Measurements from ENCODE around the gene FTHL17. TPM values are rescaled to one million over a fixed set of nuclear protein-coding genes. Genes with fewer than 3 reads are reported as not detected.

Gene FTHL17
- total RNA-seq, 1 donor from 2014 or later = not detected

GRCh38 chrX:31061091-31061490 lies 10.8 kb downstream of the FTHL17 start:
- H3K36me3 ChIP-seq = no peaks in the 10 kb centered on the region
- no peaks in the 10 kb centered on the region for H3K9me3 ChIP-seq (replicated peaks)
- H3K27me3 ChIP-seq (ENCODE audit: low read depth) = no peaks in the 10 kb centered on the region
- DNase-seq = no peak
- no peaks in the 10 kb centered on the region for H3K4me1 ChIP-seq
- no peak overlapping the region for H3K27ac ChIP-seq (replicated peaks)
- TF ChIP-seq CTCF (IDR thresholded peaks at IDR 0.05; ENCODE audit: borderline replicate concordance) = no peak
- H3K4me3 ChIP-seq = no peak overlapping the region
- intact Hi-C loops (cut with micrococcal nuclease) = no loop called here

GRCh38 chrX:31060016-31060415 lies 11.8 kb downstream of the FTHL17 start:
- Histone ChIP-seq H3K36me3 (no peaks in the 10 kb centered on the region), H3K4me1 (no peaks in the 10 kb centered on the region), H3K9me3 (replicated peaks) (no peaks in the 10 kb centered on the region), H3K4me3 (no peak overlapping the region), H3K27me3 (ENCODE audit: low read depth) (no peaks in the 10 kb centered on the region), H3K27ac (replicated peaks) (no peak overlapping the region)
- no peak for TF ChIP-seq CTCF (IDR thresholded peaks at IDR 0.05; ENCODE audit: borderline replicate concordance)
- no peak for DNase-seq
- intact Hi-C loops (cut with micrococcal nuclease) = no loop called here

- intact Hi-C loops (cut with micrococcal nuclease) = no loop called here
These were observed 13.6 kb downstream of the FTHL17 start for GRCh38 chrX:31058284-31058683.

GRCh38 chrX:31057691-31058090 lies 14.2 kb downstream of the FTHL17 start:
- Histone ChIP-seq H3K4me1 (no peaks in the 10 kb centered on the region), H3K36me3 (no peaks in the 10 kb centered on the region), H3K9me3 (replicated peaks) (no peaks in the 10 kb centered on the region), H3K4me3 (no peak overlapping the region), H3K27ac (replicated peaks) (no peak overlapping the region), H3K27me3 (ENCODE audit: low read depth) (no peaks in the 10 kb centered on the region)
- no peak for TF ChIP-seq CTCF (IDR thresholded peaks at IDR 0.05; ENCODE audit: borderline replicate concordance)
- intact Hi-C loops (cut with micrococcal nuclease) = no loop called here
- no peak for DNase-seq

More at GRCh38 chrX:31058284-31058683, 13.6 kb downstream of the FTHL17 start:
- Histone ChIP-seq H3K9me3 (replicated peaks) (no peaks in the 10 kb centered on the region), H3K4me3 (no peak overlapping the region), H3K4me1 (no peaks in the 10 kb centered on the region), H3K27ac (replicated peaks) (no peak overlapping the region), H3K27me3 (ENCODE audit: low read depth) (no peaks in the 10 kb centered on the region), H3K36me3 (no peaks in the 10 kb centered on the region)
- no peak for DNase-seq
- TF ChIP-seq CTCF (IDR thresholded peaks at IDR 0.05; ENCODE audit: borderline replicate concordance) = no peak

GRCh38 chrX:31057291-31057690 lies 14.6 kb downstream of the FTHL17 start:
- intact Hi-C loops (cut with micrococcal nuclease) = no loop called here
- no peak overlapping the region for H3K4me3 ChIP-seq
- H3K27ac ChIP-seq (replicated peaks) = no peak overlapping the region
- no peaks in the 10 kb centered on the region for H3K36me3 ChIP-seq
- H3K27me3 ChIP-seq (ENCODE audit: low read depth) = no peaks in the 10 kb centered on the region
- H3K4me1 ChIP-seq = no peaks in the 10 kb centered on the region
- TF ChIP-seq CTCF (IDR thresholded peaks at IDR 0.05; ENCODE audit: borderline replicate concordance) = no peak
- no peak for DNase-seq
- H3K9me3 ChIP-seq (replicated peaks) = no peaks in the 10 kb centered on the region

GRCh38 chrX:31053621-31054020 lies 18.2 kb downstream of the FTHL17 start:
- TF ChIP-seq CTCF (IDR thresholded peaks at IDR 0.05; ENCODE audit: borderline replicate concordance) = no peak
- Histone ChIP-seq H3K36me3 (no peaks in the 10 kb centered on the region), H3K4me3 (no peak overlapping the region), H3K9me3 (replicated peaks) (no peaks in the 10 kb centered on the region), H3K27me3 (ENCODE audit: low read depth) (no peaks in the 10 kb centered on the region), H3K4me1 (no peaks in the 10 kb centered on the region), H3K27ac (replicated peaks) (no peak overlapping the region)
- no peak for DNase-seq
- intact Hi-C loops (cut with micrococcal nuclease) = no loop called here

All from left ventricle myocardium inferior (tissue), 1 donor.